ENCODE results near the gene ROBO1.

The ROBO1 gene

DNA sequence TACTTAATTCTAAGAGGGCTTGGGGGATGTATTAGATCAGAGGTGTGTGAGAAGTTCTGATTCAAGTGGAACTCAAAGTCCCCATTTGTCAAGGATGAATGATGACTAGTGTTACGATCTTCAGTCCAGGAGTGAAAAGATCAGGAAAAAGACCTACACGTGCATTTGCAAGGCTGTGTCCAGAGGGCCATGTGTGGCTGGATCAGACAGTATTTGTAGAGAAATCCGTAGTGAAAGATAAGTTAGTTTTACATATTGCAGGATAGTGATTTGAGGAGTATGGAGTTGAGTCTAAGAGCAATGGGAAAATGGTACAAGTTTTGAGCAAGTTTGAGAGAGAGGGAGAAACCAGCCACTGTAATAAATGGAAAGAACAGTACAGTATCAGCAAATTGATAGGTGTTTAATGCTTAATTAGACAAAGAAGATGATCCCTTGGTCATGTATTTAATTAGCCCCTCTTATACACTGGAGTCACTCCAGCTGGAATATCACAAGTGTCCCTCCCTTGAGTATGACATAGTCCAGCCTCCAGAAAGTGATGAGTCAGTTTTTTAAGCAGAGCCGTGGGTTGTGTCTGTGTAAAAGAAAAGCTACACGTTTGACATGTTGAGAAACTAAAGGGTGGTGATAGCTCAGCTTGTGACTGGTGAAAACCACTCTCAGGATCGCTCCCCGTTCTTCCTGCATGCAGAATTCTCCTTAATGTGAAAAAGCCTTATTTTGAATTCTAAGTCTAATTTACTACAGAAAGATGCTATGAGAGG lies 348.8 kb downstream of the ROBO1 start:
- Mint-ChIP-seq H3K27ac (no peak overlapping the region), H3K27me3 (no peaks in the 10 kb centered on the region), H3K4me3 (no peak overlapping the region), H3K36me3 (ENCODE audit: low read depth) (no peaks in the 10 kb centered on the region), H3K9me3 (peaks cover 29% of the 10 kb centered on the region), H3K4me1 (ENCODE audit: low read depth) (no peaks in the 10 kb centered on the region)
- no peak for DNase-seq

DNA sequence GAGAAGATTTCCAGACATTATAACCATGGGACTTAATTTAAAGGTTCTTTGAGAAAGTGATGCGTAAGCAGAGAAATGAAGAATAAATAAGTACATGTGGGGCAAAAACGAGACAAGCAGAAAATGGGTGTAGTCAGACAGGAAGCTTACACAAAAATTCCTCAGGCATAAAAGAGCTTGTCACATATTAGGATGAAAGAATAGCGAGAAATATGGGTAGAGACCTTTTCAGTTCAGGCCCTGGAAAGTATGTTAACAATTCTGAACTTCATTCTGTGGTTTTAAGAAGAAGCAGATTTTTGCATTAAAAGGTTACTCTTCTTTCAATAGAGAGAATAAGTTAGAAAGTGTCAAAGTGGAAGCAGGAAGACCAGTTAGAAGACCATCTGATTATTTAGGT lies 352.4 kb downstream of the ROBO1 start:
- Mint-ChIP-seq H3K9me3 (peaks cover 23% of the 10 kb centered on the region), H3K27me3 (no peaks in the 10 kb centered on the region), H3K4me3 (no peak overlapping the region), H3K4me1 (ENCODE audit: low read depth) (no peaks in the 10 kb centered on the region), H3K36me3 (ENCODE audit: low read depth) (no peaks in the 10 kb centered on the region), H3K27ac (no peak overlapping the region)
- no peak for DNase-seq

DNA sequence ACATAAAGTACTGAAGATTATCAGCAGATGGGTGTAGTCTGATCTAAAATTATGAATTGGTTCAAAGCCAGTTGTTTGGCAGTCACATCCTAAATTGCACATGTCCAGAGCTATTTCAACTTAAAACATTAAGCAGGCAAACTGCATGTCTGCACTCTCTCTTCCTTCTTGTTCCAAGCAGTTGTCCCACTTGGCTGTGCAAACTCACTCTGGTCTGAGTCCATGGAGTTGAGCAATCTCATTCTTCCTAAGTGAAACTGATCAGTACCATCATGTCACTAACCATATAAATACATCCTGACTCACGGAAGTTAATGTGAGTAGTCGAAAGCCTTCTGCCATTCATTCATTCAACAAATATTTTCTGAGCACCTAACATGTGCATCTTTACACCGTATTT lies 353.0 kb downstream of the ROBO1 start:
- H3K36me3 Mint-ChIP-seq (ENCODE audit: low read depth) = no peaks in the 10 kb centered on the region
- H3K27ac Mint-ChIP-seq = no peak overlapping the region
- H3K4me1 Mint-ChIP-seq (ENCODE audit: low read depth) = no peaks in the 10 kb centered on the region
- H3K9me3 Mint-ChIP-seq = peaks cover 21% of the 10 kb centered on the region
- DNase-seq = no peak
- H3K4me3 Mint-ChIP-seq = no peak overlapping the region
- H3K27me3 Mint-ChIP-seq = no peaks in the 10 kb centered on the region

DNA sequence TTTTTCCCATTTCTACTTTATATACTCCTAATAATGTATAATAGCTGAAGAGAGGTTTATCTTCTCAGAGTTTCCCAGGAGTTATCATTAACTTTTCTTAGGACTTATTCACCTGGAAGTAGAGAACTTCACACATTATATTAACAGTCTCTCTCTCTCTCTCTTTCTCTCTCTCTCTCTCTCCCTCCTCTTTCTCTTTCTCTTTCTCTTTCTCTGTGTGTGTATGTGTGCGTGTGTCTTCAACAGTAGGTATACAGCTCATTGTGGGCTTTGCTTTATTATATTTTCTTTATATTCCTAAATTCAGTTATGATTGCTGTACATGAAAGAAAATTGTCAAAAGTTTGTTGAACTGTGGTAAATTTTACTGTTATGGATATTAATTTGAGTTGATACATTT lies 353.8 kb downstream of the ROBO1 start:
- DNase-seq = no peak
- peaks cover 21% of the 10 kb centered on the region for H3K9me3 Mint-ChIP-seq
- H3K4me1 Mint-ChIP-seq (ENCODE audit: low read depth) = no peaks in the 10 kb centered on the region
- H3K36me3 Mint-ChIP-seq (ENCODE audit: low read depth) = no peaks in the 10 kb centered on the region
- no peak overlapping the region for H3K4me3 Mint-ChIP-seq
- H3K27ac Mint-ChIP-seq = no peak overlapping the region
- H3K27me3 Mint-ChIP-seq = no peaks in the 10 kb centered on the region

DNA sequence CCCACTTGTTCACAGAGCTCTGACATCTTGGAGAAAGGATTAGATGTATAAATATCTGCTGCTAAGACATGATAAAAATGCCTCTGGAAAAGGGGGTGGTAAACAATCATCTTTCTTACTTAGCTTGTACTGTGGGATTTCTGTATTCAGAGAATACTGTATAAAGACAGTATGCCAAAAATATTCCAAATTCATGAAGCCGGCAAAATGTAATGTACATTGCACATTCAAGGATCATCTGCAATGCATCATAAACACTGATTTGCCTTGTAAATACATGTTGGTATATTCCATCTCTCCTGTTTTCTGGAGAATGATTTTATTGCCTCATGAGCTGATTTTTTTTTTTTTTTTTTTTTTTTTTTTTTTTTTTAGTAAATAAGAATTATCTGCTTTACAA lies 355.3 kb downstream of the ROBO1 start:
- H3K36me3 Mint-ChIP-seq (ENCODE audit: low read depth) = no peaks in the 10 kb centered on the region
- no peaks in the 10 kb centered on the region for H3K4me1 Mint-ChIP-seq (ENCODE audit: low read depth)
- H3K27me3 Mint-ChIP-seq = no peaks in the 10 kb centered on the region
- no peak for DNase-seq
- no peak overlapping the region for H3K27ac Mint-ChIP-seq
- no peak overlapping the region for H3K4me3 Mint-ChIP-seq
- H3K9me3 Mint-ChIP-seq = peaks cover 19% of the 10 kb centered on the region

DNA sequence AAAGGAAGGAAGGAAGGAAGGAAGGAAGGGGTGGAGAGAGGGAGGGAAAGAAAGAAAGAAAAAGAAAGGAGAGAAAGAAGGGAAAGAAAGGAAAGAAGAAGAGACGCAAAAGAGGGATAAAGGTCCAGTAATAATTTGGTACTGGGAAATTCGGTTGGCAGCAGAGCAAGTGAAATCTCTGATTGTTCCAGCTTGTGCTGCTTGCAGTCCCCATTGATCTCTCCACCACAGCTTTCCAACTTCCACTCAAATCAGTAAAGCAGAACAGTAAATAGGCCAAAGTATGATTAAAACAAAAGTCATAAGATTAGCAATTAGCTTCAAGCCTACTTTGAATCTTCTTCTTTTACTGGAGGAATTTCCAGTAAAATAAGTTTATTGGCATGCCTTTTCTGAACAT lies 357.2 kb downstream of the ROBO1 start:
- Mint-ChIP-seq H3K27ac (no peak overlapping the region), H3K9me3 (peaks cover 17% of the 10 kb centered on the region), H3K27me3 (no peaks in the 10 kb centered on the region), H3K4me3 (no peak overlapping the region), H3K36me3 (ENCODE audit: low read depth) (no peaks in the 10 kb centered on the region), H3K4me1 (ENCODE audit: low read depth) (no peaks in the 10 kb centered on the region)
- no peak for DNase-seq

DNA sequence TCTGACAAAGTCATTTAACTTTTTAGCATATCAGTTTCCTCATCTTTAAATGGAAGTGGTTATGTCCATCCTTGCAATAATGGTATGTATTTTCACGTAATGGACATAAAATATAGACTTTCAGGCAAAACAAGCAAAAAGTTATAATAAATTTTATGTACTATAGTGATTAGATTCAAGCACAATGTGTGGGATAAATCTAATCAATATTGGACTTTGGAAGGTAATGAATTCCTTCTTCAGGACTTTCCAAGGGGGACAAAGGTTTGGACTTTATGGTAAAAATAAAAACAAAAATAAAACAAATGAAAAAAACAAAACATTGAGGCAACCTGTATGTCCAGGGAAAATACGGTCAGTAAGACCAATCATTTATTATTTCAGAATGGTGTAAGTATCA lies 357.7 kb downstream of the ROBO1 start:
- Mint-ChIP-seq H3K9me3 (peaks cover 12% of the 10 kb centered on the region), H3K27ac (no peak overlapping the region), H3K4me3 (no peak overlapping the region), H3K4me1 (ENCODE audit: low read depth) (no peaks in the 10 kb centered on the region), H3K27me3 (no peaks in the 10 kb centered on the region), H3K36me3 (ENCODE audit: low read depth) (no peaks in the 10 kb centered on the region)
- DNase-seq = no peak

DNA sequence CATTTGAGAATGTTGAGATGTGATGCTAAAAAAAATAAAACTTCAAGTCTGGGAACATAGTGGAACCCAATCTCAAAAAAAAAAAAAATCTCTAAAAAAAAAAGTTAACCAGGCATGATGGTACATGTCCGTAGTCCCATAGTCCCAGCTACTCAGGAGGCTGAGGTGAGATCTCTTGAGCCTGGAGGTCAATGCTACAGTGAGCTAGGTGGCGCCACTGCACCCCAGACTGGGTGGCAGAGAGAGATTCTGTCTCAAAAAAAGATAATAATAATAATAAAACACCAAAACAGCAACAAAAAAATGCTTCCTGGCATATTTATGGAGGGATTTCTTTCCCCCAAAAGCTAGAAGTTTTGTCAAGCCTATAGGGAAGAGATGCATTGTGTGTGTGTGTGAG lies 361.6 kb downstream of the ROBO1 start:
- H3K27ac Mint-ChIP-seq = no peak overlapping the region
- H3K4me3 Mint-ChIP-seq = no peak overlapping the region
- peaks cover 8% of the 10 kb centered on the region for H3K9me3 Mint-ChIP-seq
- H3K27me3 Mint-ChIP-seq = no peaks in the 10 kb centered on the region
- no peaks in the 10 kb centered on the region for H3K36me3 Mint-ChIP-seq (ENCODE audit: low read depth)
- DNase-seq = no peak
- H3K4me1 Mint-ChIP-seq (ENCODE audit: low read depth) = no peaks in the 10 kb centered on the region

DNA sequence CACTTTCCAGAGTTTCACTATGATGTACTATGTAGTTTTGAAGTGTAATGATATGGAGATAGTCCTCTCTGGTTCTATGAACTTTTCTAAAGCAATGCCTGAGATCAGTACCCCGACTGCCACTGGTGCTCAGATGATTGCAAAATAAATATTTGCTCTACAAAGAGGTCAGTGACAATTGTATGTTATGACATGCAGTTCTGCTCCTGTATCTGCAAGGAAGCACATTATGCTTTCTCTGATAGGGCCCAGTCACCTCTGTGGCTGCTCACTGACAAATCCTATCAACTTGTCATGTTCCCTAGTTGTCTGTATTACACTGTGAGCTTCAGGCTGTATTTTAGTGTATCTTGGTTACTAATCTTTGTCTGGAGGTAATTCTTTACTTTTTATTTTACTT lies 362.6 kb downstream of the ROBO1 start:
- Mint-ChIP-seq H3K4me3 (no peak overlapping the region), H3K27ac (no peak overlapping the region), H3K36me3 (ENCODE audit: low read depth) (no peaks in the 10 kb centered on the region), H3K27me3 (no peaks in the 10 kb centered on the region), H3K9me3 (peaks cover 8% of the 10 kb centered on the region), H3K4me1 (ENCODE audit: low read depth) (no peaks in the 10 kb centered on the region)
- DNase-seq = no peak

DNA sequence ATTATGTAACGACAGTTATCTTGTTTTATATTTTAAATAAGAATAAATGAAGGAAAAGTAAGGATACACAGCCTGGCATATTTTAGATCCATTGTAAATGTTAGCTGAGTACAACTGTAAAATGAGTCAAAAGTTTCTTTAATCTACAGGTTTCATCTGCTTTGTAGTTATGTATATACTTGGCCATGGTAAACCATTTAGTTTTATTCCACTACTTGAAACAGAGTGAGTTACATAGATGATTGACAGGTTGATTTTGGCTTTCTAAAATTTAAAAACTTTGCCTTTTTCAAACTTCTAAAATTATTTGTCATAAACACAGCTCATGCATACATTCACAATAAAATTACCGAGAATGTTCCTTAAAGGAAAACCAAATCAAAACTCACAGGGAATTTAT lies 371.2 kb downstream of the ROBO1 start:
- Mint-ChIP-seq H3K27me3 (no peaks in the 10 kb centered on the region), H3K27ac (no peak overlapping the region), H3K36me3 (ENCODE audit: low read depth) (no peaks in the 10 kb centered on the region), H3K9me3 (peaks cover 15% of the 10 kb centered on the region), H3K4me3 (no peak overlapping the region), H3K4me1 (ENCODE audit: low read depth) (no peaks in the 10 kb centered on the region)
- DNase-seq = no peak

DNA sequence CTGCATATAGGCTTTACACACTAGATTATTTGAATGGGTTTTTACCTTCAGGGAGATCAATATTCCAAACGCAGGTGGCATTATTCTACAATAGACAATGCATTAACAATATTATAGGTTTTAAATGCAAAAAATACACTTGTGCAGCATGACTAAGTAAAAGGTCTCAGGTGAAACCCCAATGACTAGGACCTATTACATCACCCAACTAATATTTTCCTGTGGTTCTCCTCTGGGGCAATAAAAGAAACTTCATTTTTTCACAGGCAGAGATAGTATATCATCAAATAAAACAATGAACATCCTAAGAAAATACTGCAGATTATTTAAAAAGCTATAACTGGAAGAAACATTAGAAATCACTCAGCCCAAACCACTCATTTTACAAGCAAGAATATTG lies 375.3 kb downstream of the ROBO1 start:
- H3K9me3 Mint-ChIP-seq = peaks cover 10% of the 10 kb centered on the region
- H3K4me3 Mint-ChIP-seq = no peak overlapping the region
- no peak for DNase-seq
- H3K27ac Mint-ChIP-seq = no peak overlapping the region
- no peaks in the 10 kb centered on the region for H3K4me1 Mint-ChIP-seq (ENCODE audit: low read depth)
- H3K27me3 Mint-ChIP-seq = no peaks in the 10 kb centered on the region
- H3K36me3 Mint-ChIP-seq (ENCODE audit: low read depth) = no peaks in the 10 kb centered on the region

DNA sequence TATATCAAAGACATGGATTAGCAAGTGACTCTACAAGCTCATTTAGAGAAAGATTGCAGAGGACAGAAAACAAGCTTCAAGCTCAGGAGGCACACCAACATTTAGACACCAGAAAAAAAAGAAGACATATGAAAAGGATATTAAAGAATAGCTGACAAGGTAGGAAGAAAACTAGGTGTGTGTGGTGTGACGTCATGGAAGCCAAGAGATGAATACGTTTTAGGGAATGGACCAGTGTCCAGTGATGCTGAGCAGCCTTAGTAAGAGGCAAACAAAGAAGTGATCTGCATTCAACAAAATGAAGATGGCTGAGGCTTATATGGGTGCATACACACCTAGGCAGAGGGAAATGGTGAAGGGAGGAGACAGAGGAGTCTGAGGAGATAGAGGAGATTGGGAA lies 377.4 kb downstream of the ROBO1 start:
- no peaks in the 10 kb centered on the region for H3K27me3 Mint-ChIP-seq
- peaks cover 14% of the 10 kb centered on the region for H3K9me3 Mint-ChIP-seq
- no peaks in the 10 kb centered on the region for H3K36me3 Mint-ChIP-seq (ENCODE audit: low read depth)
- no peak for DNase-seq
- no peak overlapping the region for H3K27ac Mint-ChIP-seq
- no peak overlapping the region for H3K4me3 Mint-ChIP-seq
- no peaks in the 10 kb centered on the region for H3K4me1 Mint-ChIP-seq (ENCODE audit: low read depth)

DNA sequence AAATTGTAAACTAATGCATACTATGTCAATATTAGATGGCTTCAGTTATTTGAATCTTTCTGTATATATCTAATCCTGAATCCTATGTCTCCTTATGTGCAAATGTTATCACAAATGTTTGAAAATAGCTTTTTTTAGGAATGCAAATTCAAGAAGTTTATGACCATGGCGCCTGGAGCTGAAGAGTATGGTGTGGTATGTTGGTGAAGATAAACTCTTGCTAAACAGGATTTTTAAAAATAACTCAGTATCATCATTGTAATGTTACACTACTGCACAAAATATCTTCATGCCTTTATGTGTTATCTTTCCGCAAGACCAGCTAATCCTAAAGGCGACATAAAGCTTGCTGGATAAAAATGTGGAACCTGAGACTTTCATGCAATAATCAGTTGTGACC lies 382.6 kb downstream of the ROBO1 start:
- no peaks in the 10 kb centered on the region for H3K27me3 Mint-ChIP-seq
- H3K4me1 Mint-ChIP-seq (ENCODE audit: low read depth) = no peaks in the 10 kb centered on the region
- H3K9me3 Mint-ChIP-seq = peaks cover 10% of the 10 kb centered on the region

DNA sequence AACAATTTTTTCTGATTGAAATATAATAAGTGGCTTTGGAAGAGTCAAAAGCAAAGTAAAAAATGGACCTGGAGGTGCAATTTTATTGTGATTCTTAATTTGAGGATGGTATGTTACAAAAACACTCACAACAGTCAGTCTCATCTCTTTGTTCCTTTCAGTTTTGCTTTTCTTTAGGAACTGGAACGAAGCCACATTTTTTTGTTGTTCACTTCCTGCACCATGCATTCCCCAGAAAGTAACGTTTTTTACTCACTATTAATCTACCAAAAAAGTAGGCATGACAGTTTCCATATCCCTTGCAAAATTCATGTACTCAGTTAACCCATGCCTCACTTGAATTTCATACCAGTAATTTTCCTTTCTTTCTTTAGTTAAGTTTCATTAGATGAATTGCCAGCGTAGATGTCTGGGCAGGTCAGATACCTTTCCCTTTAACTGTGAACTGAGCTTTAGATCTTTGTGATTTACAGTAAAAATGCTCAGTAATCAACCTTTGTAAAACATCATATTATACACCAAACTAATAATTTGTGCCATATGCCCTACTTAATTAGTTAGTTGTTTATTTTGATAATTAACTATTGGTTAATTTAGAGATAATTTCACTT lies 384.3 kb downstream of the ROBO1 start:
- Mint-ChIP-seq H3K9me3 (peaks cover 10% of the 10 kb centered on the region), H3K27ac (no peak overlapping the region), H3K4me3 (no peak overlapping the region), H3K27me3 (no peaks in the 10 kb centered on the region), H3K4me1 (ENCODE audit: low read depth) (no peaks in the 10 kb centered on the region), H3K36me3 (ENCODE audit: low read depth) (no peaks in the 10 kb centered on the region)
- DNase-seq = no peak

More for the DNA sequence above, 382.6 kb downstream of the ROBO1 start:
- no peak overlapping the region for H3K27ac Mint-ChIP-seq
- H3K36me3 Mint-ChIP-seq (ENCODE audit: low read depth) = no peaks in the 10 kb centered on the region
- H3K4me3 Mint-ChIP-seq = no peak overlapping the region
- no peak for DNase-seq

DNA sequence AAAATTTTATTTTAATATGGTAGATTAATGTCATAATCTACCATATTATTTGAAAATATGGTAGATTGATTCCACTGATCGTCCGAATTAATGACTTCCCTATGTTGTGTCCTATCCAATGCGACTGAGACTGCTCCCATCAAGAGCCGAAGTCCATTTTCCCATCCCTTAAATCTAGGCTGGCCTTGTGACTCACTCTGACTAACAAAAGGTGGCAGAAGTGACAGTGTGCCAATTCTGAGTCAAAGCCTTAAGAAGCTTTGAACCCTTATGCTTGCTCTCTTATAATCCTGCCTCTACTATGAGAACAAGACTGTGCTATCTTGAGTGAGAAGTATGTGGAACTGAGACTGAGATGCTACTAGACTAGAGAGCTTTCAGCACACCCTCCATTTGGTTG lies 387.2 kb downstream of the ROBO1 start:
- no peak for DNase-seq
- no peaks in the 10 kb centered on the region for H3K27me3 Mint-ChIP-seq
- H3K27ac Mint-ChIP-seq = no peak overlapping the region
- H3K9me3 Mint-ChIP-seq = peaks cover 11% of the 10 kb centered on the region
- no peaks in the 10 kb centered on the region for H3K4me1 Mint-ChIP-seq (ENCODE audit: low read depth)
- H3K4me3 Mint-ChIP-seq = no peak overlapping the region
- no peaks in the 10 kb centered on the region for H3K36me3 Mint-ChIP-seq (ENCODE audit: low read depth)

Measured in activated T-cell treated with anti-CD3 and anti-CD28 coated beads, Interleukin-2, amount 50 U/mL, for 24 hours (primary cell).